CD4-positive, alpha-beta T cell treated with Interleukin-4 for 1 hour (primary cell): ENCODE measurements around the gene TBPL1.
A peak's percentile ranks its signal among the peaks of the same experiment; 100 is the strongest.
"Not testable (repeated sequence)": the region's sequence is repeated elsewhere in the genome, so short reads cannot be mapped to it uniquely, and the experiment has no call there.

Source experiments
- DNase-seq, 2 donors: peaks; one replicate each; pipeline ENCODE4 v3.0.0-alpha.2; 2020 to 2022

The TBPL1 gene

GRCh38 chr6:133977983-133978895 is 25.2 kb downstream of the TBPL1 start:
- no peak for DNase-seq

DNA sequence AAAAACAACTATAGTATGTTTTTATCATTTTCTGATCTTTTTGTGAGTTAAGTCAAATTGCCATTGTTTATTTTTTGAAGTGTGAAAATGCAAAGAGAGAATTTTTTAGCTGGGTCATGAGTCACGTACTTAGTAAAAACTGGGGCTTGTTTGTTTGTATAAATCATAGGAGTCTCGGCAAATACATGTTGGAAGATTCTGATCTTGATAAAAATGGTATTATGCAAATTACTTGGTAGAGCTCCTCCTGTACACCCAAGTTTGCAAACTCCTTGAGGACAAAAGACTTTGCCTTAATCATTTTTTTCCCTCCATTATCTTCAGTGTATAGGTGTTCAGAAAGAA is 25.8 kb downstream of the TBPL1 start:
- no peak for DNase-seq

- not testable (repeated sequence) for DNase-seq
Measured at GRCh38 chr6:133979269-133979963, 26.4 kb downstream of the TBPL1 start.

DNA sequence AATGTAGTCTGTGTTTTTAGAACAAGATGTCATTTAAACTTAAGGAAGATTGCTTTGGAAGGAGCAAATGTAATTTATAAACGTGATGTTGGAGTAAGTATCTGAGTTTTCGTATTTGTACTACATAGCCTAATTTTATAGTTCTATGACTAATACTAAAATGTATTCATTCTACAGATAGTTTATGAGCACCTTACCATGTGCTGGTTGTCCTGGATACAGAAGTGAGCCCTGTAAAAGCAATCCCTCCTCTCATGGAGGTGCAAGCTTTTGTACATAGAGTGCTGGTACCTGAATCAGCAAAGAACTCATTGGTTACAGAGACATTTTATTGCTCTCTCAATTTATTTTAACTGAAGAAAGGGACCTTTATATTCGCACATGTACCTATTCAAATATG is 27.1 kb downstream of the TBPL1 start:
- DNase-seq: no peak

GRCh38 chr6:133983099-133983939 is 30.3 kb downstream of the TBPL1 start:
- DNase-seq: peak; percentile 49 to 60

DNA sequence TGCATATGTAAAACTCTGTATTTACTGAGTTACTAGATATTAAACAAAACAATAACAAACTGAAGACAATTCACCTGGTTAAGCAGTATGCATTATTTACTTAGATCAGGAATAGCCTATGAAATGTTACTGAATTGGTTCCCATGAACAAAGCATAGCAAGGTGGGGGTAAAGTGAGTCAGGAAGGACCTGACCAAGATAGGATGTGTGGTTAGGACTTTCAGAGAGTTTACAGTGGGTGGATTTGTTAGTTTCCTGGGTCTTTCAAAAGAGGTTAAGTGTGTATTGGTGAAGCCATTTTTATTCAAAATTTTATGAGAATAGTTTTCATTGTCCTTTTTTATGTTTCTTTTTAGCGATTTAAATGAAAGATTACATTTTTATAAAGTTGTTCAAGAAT is 32.9 kb downstream of the TBPL1 start:
- DNase-seq: no peak

- no peak for DNase-seq
Measured at GRCh38 chr6:133986942-133987341, 33.9 kb downstream of the TBPL1 start.

DNA sequence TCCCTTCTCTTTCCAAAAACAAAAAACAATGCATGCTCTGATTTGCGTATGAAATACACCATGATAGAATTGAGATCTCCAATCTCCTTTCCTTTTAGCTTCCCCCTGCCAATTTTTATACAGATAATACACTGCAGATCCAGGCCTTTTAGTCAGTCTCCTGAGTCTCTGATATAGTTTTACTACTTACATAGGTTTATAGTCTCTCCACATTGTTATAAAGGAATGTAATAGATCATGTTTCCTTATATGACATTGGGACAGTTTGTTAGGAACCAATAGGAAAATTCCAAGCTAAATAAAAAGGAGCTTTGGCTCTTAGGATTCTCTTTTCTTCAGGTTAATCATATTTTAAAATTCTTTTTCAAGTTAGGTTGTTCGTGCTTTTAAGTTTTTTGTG is 36.5 kb downstream of the TBPL1 start:
- no peak for DNase-seq

- no peak for DNase-seq
Measured at GRCh38 chr6:133990321-133990720, 37.3 kb downstream of the TBPL1 start.

GRCh38 chr6:133991096-133991593 is 38.1 kb downstream of the TBPL1 start:
- DNase-seq: no peak

DNA sequence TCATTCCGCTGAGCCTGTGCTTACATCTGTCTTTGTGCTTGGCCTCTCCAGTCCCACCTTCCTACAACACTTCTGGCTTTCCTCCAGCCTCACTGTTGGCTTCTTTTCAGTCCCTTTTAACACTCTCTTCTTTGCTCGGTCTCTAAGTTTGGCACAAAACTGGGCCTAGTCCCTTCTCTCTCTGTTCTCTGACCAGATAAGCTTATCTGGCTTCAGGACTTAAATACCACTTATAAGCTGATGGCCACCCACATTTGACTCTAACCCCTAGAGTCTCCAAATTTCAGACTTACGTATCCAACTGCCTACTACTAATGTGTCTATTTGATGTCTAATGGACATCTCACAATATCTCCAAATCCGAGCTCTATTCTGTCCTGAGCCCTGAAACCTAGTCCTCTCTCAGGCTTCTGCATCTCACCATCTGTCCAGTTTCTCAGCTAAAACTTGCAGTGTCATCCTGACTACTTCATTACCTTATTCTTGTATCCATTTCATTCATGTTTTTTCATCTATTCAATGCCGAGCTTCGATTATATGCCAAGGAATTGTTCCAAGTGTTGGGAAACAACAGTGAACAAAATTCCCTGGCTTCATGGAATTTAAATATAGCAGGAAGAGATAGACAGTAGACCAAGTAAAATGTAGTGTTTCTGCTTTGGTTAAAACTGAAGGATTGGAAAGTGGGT is 40.1 kb downstream of the TBPL1 start:
- DNase-seq: no peak

GRCh38 chr6:133995296-133995695 is 42.3 kb downstream of the TBPL1 start:
- DNase-seq: no peak

GRCh38 chr6:133995758-133996157 is 42.7 kb downstream of the TBPL1 start:
- DNase-seq: no peak

GRCh38 chr6:133997267-133997666 is 44.2 kb downstream of the TBPL1 start:
- DNase-seq: no peak

- no peak for DNase-seq
Measured at GRCh38 chr6:133999305-133999704, 46.3 kb downstream of the TBPL1 start.

DNA sequence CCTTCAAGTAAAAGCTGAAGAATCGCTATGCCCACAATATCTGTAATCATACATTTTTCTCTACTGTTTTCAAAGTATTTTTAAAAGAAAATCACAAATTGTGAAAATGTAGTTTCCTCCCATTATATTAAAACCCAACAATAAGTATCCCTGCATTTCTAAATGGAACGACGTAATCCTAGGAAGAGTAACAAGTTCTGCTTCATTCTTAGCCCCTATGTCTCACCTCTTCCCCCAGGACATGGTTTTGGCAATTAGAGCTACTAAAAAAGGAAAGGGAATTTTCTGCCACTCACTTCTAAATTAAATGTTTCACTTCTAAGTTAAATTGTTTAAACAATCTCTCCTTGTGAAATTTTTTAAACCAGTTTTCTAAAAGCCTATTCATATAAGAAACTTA is 47.4 kb downstream of the TBPL1 start:
- no peak for DNase-seq

DNA sequence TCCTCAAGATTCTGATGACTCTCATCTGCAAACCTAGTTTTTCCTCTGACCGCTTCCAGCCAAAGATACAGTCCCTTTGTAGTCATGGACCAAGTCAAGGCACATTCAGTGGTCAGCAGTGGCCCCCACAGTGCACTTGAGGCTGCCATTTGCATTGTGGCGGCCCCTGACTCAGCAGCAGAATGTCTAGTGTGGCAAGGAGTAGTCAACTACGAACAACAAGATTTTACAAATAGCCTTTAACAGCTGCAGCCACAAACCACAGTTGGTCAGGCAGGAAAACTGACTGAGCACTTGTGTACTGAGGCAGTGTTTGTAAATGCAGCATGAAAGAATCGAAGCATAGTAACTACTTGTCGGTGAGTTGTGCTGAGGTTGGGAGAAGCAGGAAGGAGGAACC is 49.8 kb downstream of the TBPL1 start:
- no peak for DNase-seq

DNA sequence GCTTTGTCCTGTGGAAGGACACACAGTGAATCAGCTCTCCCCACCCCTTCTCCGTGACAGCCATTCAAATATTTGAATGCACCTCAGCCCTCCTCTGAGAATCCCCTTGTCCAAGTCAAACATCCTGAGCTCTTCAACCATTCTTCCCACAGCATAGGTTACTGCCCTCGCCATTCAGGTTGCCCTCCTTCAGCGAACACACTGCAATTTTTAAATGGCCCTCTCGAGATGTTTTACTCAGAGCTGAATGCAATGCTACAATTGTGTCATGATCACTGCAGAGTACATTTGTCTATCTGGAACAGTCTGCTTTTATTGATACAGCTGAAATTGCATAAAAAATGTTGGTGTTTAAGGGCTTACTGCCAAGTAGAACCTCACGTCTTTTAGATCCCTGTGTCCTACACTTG is 50.5 kb downstream of the TBPL1 start:
- DNase-seq: no peak

DNA sequence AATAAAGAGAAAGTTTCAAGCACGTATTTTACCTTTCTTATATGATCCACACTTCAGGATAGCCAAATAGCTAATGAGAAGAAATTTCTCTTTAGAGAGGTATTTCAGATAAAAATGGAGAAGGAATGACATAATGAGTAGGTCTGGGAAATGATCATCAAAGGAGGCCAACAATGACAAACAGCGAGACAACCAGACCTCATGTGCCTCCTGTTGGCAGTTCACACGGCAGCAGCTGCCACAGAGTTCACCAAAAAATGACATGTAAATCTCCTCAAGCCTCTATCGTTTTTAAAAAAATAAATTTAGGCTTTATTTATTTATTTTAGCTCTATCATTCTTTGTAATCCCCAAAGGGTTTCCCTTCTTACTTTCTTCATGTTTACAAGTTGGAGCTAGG is 51.7 kb downstream of the TBPL1 start:
- no peak for DNase-seq

DNA sequence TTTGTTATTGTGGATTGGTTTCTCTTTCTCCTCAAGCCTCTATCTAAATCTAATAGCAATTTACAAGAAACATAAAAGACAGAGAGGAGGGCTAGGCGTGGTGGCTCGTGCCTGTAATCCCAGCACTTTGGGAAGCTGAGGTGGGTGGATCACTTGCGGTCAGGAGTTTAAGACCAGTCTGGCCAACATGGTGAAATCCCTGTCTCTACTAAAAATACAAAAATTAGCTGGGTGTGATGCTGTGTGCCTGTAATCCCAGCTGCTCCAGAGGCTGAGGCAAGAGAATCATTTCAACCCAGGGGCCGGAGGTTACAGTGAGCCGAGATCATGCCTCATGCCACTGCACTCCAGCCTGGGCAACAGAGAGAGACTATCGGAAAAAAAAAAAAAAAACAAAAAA is 52.8 kb downstream of the TBPL1 start:
- DNase-seq: no peak

GRCh38 chr6:134007077-134007476 is 54.1 kb downstream of the TBPL1 start:
- DNase-seq: no peak

GRCh38 chr6:134009876-134010275 is 56.9 kb downstream of the TBPL1 start:
- DNase-seq: no peak

DNA sequence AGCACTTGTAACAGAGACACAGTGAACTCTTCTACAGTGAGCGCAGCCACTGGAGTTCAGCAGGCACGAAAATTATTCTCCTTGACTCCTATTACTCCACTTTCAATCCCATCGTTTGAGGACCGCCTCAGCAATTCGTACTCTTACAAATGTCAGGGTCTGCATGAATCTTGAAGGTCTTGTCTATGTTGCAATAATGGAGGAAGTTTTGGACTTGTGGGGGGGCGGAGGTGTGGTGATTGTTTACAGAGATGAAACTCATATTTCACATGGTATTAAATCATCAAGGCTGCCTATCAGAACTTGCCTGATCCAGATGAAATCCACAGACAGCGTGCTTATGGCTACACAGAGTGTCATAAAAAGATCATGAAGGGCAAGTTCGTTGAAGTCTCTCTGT is 57.4 kb downstream of the TBPL1 start:
- DNase-seq: no peak
